GM19025 (cell line): Measurements from ENCODE around the gene KIFBP.

ENCODE experiments used
- ATAC-seq: cut with Tn5 transposase; IDR thresholded peaks from one replicate; pipeline ENCODE4 v1.9.1; 2021; ENCODE audit warnings: mild to moderate bottlenecking, low read depth, moderate library complexity; ENCODE audit not compliant: unreplicated experiment

KIFBP gene

DNA sequence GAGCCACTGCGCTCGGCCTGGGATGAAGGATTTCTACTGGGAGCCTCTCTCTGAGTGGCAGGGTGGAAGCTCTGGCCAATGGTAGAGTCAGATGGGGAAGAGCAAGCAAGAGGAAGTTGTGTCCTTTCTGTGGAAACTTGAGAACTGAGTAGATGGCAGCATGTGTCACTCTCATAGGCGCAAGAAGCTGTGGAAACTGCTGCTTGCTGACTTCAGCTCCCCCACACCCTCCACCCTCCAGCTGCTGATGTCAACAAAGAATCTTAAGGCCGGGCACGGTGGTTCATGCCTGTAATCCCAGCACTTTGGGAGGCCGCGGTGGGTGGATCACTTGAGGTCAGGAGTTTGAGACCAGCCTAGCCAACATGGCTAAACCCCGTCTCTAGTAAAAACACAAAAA, 59.5 kb downstream of the KIFBP start:
- ATAC-seq: no peak

DNA sequence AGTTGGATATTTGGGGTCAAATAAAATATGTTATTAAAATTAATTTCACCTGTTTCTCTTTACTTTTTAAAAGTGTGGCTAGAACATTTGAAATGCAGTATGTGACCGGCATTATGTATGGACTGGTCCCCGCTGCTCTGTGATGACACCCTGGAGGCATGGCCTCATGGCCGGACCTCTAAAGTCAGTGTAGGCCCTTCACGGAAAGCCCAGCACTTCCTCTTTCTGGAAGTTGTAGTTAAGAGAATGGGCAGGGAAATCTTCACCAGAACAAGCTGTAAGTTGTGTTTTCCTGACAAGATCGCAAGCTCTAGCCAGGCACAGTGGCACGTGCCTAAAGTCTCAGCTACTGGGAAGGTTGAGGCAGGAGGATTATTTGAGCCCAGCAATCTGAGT, 61.0 kb downstream of the KIFBP start:
- no peak for ATAC-seq

DNA sequence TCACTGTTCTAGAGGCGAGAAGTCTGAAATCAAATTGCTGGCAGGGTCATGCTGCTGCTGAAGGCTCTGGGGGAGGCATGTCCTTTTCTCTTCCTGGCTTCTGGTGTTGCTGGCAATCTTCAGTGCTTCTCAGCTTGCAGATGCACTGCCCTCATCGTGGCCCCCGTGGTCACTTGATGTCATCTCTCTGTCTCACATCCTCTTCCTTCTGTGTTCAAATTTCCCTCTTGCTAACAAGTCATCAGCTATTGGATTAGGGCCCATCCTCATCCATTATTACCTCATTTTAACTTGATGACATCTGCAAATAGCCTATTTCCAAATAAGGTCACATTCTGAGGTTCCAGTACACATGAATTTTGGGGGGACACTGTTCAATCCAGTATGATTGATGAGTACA, 62.7 kb downstream of the KIFBP start:
- ATAC-seq: no peak

DNA sequence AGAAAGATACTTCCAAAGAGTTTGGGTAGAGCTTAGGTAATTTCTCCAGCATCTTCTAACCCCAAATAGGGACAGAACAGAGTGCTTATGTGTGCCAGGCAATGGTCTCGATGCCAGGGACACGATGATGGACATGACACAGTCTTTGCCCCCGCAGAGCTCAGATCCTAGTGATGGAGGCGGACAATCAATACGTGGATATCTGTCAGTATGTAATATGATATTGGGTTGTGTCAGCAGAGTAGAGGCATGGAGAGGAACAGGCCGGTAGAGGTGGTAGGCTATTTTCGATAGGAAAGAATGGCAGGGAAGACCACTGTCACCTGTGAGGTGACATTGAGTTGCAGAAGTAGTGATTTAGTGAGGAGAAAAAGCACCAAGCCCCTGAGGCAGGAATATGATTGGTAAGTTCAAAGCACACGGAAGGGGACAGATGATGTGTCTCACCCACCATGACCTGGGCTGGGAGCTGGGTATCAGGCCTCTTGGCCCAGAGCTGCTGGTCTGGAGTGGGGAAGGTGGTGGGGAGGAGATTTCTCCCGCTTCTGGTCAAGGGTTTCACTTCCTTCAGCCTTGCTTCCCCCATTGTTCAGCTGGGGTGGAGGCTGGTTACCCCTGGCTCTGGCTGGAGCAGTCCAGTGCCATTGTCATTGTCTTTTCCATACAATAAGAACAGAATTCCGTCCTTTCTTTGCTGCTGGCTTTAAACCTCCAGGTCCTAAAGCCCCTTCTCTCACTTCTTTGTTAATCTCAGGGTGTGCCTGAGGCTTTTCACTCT, 63.3 kb downstream of the KIFBP start:
- no peak for ATAC-seq

DNA sequence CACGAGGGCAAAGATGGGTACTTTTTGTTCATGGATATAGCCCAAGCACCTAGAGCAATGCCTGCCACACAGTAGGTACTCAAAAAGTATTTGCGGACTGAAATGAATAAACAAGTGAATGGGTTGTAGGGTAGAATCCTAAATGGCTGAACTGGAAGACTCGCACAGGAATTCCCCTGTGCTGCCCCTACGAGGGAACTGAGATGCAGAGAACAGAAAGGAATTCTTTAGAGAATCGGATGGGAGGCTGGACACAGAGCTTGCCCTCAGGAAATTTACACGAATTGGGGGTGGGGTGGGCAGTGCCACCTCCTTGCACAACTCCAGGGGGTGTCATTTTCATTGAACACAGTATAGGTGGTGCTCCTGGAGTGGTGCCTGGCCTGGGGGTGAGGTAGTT, 64.1 kb downstream of the KIFBP start:
- ATAC-seq: no peak

DNA sequence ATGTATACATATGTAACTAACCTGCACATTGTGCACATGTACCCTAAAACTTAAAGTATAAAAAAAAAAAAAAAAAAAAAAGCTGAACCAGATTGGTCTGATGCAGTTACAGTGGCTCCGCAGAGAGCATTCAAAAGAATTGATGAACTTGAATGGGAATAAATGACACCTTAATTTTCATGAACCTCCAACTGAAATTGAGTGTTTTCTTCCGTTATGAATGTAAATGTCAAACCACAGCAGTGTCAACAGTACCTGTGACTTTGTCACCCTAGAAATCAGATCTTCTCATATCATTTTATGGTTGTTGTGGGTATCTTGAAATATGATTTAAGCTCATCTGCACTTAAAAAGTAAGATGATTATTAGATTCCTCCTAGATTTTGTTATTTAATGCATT, 66.6 kb downstream of the KIFBP start:
- no peak for ATAC-seq

DNA sequence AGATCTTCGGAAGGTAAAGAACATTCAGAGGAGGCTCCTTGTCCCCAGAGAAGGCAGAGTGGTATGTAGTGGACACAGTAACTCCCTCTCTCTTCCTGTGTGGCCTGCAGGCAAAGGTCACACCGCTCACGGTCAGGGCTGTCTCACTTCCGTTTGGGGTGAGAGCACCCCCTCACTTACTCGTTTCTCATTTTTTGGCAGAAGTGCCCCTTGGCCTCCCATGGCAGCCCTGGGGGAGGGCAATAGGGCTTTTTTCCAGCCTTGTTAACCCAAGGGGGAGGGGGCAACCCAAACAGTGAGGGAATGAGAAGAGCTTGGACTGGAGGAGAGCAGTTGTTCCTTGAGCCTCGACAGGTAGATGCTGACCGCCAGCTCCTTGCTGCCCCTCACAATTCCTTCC, 67.5 kb downstream of the KIFBP start:
- peak; percentile 45 for ATAC-seq

DNA sequence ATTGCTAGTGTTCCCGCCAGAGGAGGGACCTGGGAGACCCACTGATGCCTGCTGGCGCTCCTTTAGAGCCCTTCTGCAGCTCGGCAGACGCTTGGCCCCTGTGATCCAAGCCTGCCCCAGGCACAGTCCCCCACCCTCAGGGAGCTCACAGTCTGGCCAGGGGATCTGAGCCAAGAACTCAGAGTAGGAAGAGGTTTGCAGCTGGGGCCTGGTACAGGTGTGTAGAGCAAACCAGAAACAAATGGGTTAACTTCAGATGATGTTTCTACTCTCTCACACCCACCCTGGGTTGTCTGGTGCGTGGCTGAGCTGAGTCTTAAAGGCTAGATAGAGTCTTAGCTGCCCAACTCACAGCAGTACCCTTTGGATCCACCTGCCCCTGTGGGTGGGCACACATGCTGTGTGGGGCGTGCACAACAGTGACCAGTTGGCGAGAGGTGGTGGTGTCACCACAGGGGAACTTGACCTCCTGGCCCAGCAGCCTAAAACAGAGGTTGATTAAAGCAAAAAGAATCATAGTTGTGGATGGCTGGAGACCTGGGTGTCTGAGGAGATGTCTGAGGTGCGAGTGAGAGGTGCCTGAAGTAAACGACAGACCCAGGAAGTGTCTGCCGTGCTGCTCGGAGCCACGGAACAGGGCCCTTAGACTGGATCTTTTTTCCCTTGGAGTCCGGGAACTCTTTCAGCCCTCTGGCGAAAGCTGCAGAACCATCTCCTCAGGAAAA, 68.1 kb downstream of the KIFBP start:
- ATAC-seq: no peak

DNA sequence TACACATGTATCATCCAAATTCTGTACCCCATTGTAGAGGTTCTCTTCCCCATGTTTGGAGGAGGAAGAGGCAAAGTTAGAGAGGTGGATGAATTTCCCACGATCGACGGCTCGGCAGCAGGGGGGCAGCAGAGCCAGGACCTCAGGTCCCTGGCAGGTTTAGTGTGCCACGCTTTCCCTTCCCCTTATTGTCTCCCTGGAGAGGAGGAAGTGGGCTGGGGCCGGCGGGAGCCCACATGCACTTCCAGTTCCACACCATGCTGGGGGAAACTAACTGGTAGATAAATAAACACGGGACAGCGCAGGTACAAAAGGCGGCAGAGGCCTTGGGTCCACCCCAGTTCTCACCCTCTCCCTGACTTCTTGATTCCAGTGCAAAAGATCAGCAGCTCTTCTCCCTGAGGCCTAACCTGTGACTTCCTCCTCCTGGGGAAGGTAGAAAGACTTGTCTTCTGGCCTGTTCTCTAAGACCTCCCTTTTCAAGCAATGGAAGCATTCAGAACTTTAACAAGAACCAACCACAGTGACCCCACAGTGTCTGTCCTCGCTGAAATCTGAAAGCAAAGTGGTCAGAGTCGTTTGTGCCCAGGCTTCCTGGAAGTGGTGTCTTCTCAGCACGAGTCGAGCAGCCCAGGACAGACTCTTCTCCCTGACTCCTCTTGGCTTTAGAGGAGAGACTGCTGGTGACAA, 68.8 kb downstream of the KIFBP start:
- ATAC-seq: no peak

DNA sequence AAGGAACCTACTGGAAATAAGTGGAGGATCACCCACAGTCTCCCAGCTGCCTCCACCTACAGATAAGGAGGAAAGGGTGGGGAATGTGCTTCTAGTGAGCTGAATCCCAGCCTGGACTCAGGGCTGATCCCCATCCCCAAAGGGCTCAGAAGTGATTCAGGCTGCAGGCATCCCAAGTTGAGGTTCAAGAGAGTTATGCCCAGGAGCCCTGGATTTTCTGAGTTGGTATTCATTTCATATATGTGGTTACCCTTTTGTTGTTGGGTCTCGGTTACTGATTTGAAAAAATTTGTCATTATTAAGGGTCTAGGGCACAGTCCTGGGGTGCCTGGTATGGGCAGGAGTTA, 69.3 kb downstream of the KIFBP start:
- ATAC-seq: no peak

DNA sequence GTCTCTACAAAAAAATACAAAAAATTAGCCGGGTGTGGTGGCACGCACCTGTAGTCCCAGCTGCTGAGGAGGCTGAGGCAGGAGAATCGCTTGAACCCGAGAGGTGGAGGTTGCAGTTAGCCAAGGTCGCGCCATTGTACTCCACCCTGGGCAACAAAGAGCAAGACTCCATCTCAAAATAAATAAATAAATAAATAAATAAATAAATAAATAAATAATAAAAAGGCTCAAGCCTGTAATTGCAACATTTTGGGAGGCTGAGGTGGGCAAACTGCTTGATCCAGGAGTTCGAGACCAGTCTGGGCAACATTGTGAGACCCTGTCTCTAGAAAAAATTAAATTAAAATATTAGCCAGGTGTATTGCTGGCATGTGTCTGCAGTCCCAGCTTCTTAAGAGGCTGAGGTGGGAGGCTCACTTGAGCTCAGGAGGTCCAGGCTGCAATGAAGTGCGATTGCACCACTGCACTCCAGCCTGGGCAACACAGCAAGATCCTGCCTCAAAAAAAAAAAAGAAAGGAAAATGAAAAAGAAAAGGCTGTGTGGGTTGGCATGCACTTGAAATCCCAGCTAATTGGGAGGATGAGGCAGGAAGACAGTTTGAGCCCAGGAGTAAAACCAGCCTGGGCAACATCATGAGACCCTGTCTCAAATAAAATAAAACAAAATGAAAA, 71.7 kb downstream of the KIFBP start:
- no peak for ATAC-seq

DNA sequence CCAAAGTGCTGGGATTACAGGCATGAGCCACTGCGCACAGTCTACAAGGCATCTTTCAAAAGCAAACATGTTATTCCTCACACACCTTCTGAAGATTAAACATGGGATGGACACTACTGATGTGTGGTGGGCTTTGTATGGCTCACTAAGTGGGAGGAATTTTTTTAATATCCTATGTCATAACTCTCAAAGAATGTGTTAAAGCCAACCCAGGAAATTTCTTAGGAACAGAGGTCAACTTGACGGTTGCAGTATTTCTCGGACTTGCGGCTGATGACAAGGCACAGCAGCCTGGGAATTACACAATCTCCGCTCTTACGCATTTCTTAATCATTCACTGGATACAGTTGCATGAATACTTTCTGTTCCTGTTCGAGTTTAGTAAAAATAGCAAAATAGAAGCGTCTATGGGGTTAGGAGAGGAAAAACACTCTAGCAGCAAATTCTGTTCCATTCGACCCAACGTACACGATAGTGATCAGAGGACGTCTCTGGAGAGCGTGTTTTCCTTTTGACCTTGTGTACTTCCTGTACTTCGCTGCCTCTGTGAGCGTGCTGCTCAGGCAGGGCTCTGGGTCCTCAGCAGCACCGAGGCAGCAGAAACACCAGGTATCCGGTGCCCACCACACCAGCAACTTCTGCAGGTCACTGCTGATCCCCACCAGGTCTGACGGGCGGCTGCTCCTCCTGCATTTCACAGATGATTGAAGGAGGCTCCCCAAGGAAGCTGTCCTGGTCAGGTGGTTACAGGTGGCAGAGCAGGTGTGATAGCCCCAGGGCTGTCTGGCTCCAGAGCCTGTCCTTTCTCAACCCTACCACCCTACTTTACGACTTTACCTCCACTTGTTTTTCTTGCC, 72.9 kb downstream of the KIFBP start:
- peak; percentile 45 for ATAC-seq

DNA sequence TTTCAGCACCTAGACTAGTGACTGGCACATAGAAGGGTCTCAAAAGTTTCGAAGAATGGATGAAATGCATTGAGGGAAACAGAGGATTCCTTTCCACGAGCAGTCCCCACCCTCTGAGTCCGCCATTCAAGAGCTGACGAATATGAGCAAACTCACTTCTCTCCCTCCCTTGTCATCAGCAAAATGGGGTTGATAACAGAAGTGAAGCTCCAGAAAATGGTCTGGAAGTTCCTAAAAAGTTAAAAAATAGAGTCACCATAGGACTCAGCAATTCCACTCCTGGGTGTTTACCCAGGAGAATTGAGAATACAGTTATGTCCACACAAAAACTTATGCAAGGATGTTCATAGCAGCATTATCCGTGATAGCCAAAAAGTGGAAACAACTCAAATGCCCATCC, 74.3 kb downstream of the KIFBP start:
- ATAC-seq: no peak

DNA sequence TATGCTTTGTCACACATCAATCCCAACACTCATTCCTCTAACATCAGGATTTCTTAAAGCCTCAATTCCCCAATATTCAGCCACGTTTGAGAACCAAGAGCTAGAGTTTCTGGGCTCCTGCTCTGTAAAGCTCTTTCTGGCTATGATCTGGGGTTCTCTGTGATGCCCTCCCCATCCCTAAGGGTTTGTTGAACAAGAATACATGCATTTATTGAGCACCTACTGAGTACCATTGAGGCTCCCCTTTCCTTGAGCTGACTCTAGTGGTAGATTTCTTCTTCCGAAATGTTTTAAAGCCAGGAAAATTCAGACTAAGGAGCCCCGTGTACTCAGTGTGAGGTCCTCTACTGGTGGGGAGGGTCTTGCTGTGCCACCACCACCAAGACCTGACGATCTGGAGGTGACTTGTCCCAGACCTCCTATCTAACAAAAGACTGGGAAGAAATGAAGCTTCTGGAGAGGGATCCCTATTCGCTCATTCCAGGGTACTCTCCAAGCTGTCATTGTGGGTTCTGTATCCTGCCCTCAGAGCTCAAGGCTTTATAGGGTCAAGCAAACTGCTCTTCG, 76.2 kb downstream of the KIFBP start:
- ATAC-seq: no peak

DNA sequence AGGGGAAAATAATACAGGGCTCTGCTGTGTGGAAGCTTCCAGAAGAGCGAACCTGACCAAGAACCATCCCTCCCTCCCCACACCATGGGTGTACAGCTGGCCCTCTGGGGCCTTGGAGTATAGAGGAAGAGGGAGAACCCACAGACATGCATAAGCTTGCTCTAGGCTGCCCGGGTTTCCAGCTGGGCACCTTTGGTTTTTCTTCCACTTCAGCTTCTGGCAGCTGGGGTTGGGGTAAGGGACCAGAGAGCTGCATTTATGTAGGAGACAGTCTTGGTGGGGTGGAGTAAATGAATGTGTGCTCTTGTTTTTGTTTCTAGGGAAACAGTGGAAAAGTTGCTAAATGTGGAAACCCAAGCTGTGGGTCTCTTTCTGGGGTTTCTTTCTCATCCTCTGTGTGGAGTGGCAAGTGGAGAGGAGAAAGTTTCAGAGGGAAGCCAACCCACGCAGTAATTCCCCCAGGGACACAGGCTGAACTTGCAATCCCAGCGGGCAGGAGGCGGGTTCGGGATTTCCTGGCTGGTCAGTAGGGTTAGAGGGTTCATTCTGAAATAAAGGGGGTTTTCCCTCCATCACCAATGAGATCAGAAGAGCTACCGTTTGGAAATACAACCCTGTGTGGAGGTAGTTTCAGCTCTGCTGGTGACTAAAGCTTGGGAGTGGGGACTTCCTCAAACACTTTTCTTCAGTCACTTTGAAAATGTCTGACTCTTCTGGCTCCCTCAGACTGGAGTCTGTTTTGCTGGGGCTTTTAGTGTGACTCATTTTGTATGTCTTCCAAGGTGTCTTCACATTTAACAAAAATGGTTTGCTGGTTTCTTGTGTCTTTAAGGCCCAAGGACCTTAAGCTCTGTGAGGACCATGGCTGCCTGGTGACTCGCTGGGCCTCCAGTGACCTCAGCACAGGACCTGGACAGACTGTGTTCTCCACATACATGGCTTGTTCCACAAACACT, 77.1 kb downstream of the KIFBP start:
- peak; percentile 62 for ATAC-seq
